Suppressor macrophage (primary cell): ENCODE results near the gene SYNJ2.

Experiments
- DNase-seq, 4 experiments: peaks; one replicate each; pipeline ENCODE4 v3.0.0-alpha.2; 2020 to 2022

SYNJ2 gene

GRCh38 chr6:158042245-158042798, 60.7 kb downstream of the SYNJ2 start:
- peak; percentile 74 to 88 (median 82) for DNase-seq

- no peak for DNase-seq
These were observed 61.3 kb downstream of the SYNJ2 start for GRCh38 chr6:158043008-158043407.

DNA sequence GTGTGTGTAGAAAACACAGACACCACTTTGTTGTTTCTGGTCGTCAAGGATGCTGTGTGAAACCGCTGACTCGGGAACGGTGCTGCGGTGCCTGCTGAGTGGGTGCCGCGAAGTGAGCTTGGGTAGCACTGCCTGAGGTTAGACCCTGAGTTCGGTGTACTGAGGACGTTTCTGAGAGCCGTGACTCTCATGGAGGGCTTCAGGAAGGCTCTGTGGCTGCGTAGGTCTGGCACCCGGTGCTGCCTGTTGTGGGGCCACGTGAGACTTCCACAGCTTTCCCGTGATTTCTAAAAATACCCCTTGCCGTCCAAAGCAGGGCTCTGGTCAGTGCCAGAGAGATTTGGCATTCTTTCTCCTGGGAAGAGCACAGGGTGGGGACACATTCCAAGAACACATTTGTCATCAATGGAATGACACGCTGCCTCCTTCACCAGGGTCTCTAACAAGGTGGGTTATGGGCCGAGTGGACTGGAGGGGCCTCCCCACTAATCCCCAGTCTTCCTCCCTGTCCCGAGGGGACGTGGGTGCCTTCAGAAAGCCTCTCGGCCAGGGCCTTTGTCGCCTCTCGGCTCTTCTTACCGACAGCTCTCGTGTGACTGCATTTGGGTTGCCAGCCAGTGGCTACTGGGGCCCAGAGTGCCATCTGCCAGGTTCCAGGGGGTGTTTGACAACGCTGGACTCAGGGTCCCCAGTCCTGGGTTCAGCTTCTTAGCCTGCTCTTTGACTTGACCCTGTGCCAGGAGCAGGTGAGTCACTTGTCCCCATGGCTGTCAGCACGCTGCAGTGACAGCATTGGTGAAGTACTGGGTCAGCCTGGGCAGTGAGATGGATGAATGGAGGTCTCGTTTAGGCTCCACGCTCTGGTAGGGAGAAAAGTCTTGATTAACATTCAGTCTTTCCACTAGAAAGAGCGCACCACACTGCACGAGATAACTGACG, 62.2 kb downstream of the SYNJ2 start:
- no peak for DNase-seq

- no peak for DNase-seq
These were observed 62.8 kb downstream of the SYNJ2 start for GRCh38 chr6:158044525-158044888.

DNA sequence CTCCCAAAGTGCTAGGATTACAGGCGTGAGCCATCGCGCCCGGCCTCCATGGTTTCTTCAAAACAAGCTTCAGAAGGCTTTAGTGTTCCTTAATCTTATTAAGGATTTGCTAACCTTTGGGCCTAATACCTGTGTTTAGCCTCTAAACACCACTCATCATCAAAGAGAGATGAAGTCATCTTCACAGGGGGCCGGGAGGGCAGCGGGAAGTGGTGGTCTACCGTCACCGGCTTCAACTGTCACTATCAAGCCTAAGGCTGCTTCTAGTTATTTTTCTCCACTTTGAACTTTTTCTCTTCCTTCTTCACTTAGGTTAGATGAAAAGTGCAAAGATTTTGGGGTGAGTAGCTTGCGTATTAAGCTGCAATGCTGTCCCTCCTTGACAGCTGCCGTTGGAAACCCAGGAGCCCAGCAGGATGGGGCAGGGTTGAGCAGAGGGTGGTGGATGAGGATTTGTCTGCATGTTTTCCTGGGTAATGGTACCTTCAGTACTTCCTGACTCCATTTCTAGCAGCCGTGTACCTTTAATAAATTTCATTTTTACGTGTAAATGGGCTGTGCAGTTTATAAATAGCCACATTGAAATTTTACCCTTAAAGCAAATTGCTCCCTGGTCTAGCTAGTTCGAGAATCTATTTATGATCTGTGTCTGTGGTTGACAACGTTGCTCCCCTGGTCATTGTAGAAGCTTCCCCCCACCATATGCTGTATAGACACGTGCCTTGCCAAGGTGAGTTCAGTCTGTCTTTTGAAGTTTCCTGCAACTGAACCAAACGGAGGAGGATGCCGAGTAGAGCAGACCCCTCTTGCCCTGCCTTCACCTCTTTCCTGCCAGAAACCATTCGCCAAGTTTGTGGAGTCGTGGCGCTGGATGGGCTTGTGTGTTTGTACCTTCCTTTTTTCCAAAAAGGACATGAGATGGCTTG, 64.8 kb downstream of the SYNJ2 start:
- DNase-seq, result no peak

GRCh38 chr6:158047127-158047518, 65.5 kb downstream of the SYNJ2 start:
- DNase-seq, result peak; percentile 57 to 83 (median 74)

- no peak for DNase-seq
These were observed 66.1 kb downstream of the SYNJ2 start for GRCh38 chr6:158047563-158048323.

- no peak for DNase-seq
These were observed 66.9 kb downstream of the SYNJ2 start for GRCh38 chr6:158048589-158048988.

- DNase-seq, result no peak
These were observed 67.7 kb downstream of the SYNJ2 start for GRCh38 chr6:158049055-158050028.

- no peak for DNase-seq
These were observed 68.6 kb downstream of the SYNJ2 start for GRCh38 chr6:158050107-158050735.

DNA sequence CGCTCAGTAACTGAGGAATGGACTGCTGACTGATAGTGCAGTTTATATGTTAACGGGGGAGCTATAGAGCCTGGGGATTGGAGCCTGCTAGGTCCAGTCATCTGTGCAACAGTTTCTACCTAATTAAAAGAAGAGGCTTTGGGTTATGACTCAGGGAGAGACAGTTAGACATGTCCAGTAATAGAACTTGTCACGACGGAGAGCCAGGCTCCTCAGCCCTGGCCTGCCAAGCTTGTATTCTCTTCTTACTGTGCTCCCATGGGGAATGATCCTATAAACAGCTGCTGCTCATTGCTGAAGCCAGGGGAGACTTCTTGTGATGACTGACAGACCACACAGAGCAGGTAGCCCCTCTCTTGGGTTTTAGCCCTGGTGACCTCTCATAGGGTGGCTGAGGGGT, 69.3 kb downstream of the SYNJ2 start:
- no peak for DNase-seq

- no peak for DNase-seq
These were observed 70.3 kb downstream of the SYNJ2 start for GRCh38 chr6:158051968-158052367.

DNA sequence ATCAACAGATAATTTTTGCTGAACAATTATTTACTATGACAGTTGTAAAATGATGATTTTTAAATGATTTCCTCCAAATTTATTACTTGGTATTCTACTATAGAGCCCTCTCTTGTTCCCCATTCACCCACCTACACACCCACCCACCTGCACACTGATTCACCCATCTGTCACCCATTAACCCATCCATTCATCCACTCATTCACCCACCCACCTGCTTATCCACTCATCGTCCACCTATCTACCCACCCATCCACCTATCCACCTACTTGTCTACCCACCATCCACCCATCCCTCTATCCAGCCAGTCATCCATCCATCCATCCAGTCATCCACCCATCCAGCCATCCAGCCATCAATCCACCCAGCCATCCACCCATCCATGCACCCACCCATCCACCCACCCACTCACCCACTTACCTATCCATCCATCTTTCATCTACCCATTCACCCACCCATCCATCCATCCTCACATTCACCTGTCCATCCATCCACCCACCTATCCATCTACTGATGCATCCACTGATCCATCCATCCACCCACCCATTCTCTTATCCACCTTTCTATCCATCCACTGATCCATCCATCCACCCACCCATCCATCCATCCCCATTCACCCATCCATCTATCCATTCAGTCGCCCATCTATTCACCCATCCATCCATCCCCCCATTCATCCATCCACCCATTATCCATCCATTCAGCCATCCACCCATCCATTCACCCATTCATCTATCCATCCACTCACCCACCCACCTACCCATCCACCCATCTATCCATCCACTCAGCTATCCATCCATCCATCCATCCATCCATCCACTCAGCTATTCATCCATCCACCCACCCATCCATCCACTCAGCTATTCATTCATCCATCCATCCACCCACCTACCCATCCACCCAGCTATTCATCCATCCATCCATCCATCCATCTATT, 72.0 kb downstream of the SYNJ2 start:
- DNase-seq, result no peak

GRCh38 chr6:158056355-158056754, 74.7 kb downstream of the SYNJ2 start:
- DNase-seq, result no peak

DNA sequence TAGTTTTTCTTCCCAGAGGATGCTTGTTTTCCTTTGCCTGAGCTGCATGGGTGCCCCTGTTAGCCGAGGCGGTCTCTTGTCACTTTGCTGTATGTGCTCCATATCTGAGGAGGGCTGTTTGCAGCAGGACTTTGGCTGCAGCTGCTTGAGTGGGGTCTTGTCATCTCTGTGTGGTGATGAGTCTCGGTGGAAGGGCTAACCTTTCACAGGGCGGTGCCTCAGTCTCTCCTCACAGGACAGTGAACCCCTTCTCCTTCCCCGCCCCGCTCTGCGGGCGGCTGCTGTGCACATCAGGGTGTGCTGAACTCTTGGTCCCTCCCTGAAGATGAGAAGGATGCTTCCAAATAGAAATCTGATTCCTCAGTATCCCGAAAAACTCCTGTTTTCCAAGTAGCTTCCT, 75.1 kb downstream of the SYNJ2 start:
- DNase-seq, result no peak

DNA sequence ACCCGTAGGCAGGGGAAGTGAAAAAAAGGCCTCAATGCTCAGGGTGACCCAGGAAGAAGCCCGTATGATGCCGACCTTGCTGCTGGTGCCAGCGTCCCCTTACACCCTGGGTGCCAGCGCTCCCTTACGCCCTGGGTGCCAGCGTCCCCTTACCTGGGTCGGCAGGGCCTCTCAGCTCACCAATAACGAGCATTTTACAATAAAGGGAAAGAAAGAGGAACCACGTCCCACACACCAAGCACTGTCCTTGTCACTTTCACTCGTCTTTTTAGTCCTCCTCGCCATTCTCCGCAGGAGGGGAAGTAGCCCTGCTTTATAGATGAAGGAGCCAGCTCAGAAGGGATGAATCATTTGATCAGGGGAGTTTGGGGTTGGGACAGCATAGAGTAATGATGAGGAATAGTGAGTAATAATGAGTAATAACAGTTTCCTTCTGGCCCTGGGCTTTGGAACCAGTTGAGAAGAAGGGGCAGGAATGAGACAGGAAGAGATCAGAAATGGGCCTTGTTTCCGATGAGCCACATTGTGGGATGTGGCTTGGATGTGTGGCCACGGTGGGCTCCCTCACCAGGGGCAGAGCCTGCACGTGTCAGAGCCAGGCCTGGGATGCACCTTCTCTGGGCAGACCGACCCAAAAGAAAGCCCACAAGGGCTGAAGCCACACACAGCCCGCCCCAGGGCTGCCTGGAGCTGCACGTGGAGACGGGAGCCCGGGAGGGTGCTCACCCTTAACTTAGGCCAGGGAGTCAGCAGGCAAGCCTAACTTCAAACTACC, 75.7 kb downstream of the SYNJ2 start:
- peak; percentile 86 to 97 (median 90) for DNase-seq

- DNase-seq, result peak in 2 of 4 experiments; percentile 60 to 62
These were observed 76.5 kb downstream of the SYNJ2 start for GRCh38 chr6:158058171-158058651.

GRCh38 chr6:158059108-158059507, 77.4 kb downstream of the SYNJ2 start:
- DNase-seq, result no peak
